Transverse colon (tissue), 4 donors: ENCODE measurements around the gene SYK. TPM values are rescaled to one million over a fixed set of nuclear protein-coding genes. Genes with fewer than 3 reads are reported as not detected.

ENCODE experiments used
- DNase-seq: peaks from one replicate; pipeline ENCODE4 v3.0.0-alpha.2; 2019
- H3K27ac ChIP-seq, 4 donors: fragments of 200-600 bp; sonication (generic); 2 replicates each; pipeline ENCODE4 v1.5.1; 2016 to 2018; ENCODE audit warnings: inconsistent platforms in 4 of 4
- H3K27me3 ChIP-seq: fragments of 200-600 bp; sonication (generic); 2 replicates; pipeline ENCODE4 v1.5.1; 2017; ENCODE audit warnings: inconsistent platforms
- H3K36me3 ChIP-seq, 4 donors: fragments of 200-600 bp; sonication (generic); 2 replicates each; pipeline ENCODE4 v1.5.1; 2017 to 2019; ENCODE audit warnings: inconsistent platforms in 4 of 4
- H3K4me1 ChIP-seq, 4 donors: fragments of 200-600 bp; sonication (generic); 2 replicates each; pipeline ENCODE4 v1.5.1; 2017 to 2020; ENCODE audit warnings: inconsistent platforms in 4 of 4
- H3K4me3 ChIP-seq, 4 donors: fragments of 200-600 bp; sonication (generic); 1 replicate in 1 of 4; 2 replicates in 3 of 4; pipeline versions ENCODE4 v1.5.1 to v1.6.1; 2017 to 2019; ENCODE audit warnings: inconsistent platforms in 4 of 4
- H3K9me3 ChIP-seq, 2 donors: fragments of 200-600 bp; sonication (generic); 2 replicates each; pipeline ENCODE4 v1.5.1; 2017 to 2019; ENCODE audit warnings: inconsistent platforms in 2 of 2
- CTCF ChIP-seq, 5 experiments: fragments of 200-600 bp in 3 of 5; fragments of 450-650 bp in 2 of 5; sonication (generic) in 3 of 5; IDR thresholded peaks; 1 replicate in 2 of 5; 2 replicates in 3 of 5; pipeline ENCODE4 v1.5.1; 2016 to 2017; ENCODE audit warnings: antibody characterized with exemption in 5 of 5, inconsistent platforms in 3 of 5, mild to moderate bottlenecking in 2 of 5, moderate library complexity in 1 of 5
- EP300 ChIP-seq: sonication (generic); formaldehyde crosslinking; IDR thresholded peaks from one replicate; pipeline ENCODE4 v1.6.1; 2017; ENCODE audit warnings: antibody characterized with exemption, low read depth
- POLR2A ChIP-seq: fragments of 450-650 bp; IDR thresholded peaks from one replicate; pipeline ENCODE4 v1.6.1; 2016; ENCODE audit warnings: antibody characterized with exemption, mild to moderate bottlenecking, moderate library complexity
- POLR2AphosphoS5 ChIP-seq, 3 donors: sonication (generic); formaldehyde crosslinking; IDR thresholded peaks; one replicate each; pipeline ENCODE4 v1.6.1; 2016; ENCODE audit warnings: antibody characterized with exemption in 3 of 3
- whole genome bisulfite sequencing, 2 donors: methylation state at CpG; one replicate each; pipeline ENCODE4 v1.1.5; 2018; ENCODE audit warnings: low coverage in 1 of 2; 5-methylcytosine and 5-hydroxymethylcytosine counted together
- in situ Hi-C, 4 donors: fragments of 200-750 bp; cut with MboI; loops; one replicate each; pipeline versions ENCODE4 v1.15.0 to v1.15.1; 2017; ENCODE audit warnings: low sequenced_read_pairs in 3 of 4, low pct_ligation_motif_present in 1 of 4, low pct_unique_long_range_greater_than_20kb in 1 of 4
- intact Hi-C: fragments of 100-400 bp; cut with DNase I; formaldehyde crosslinking; loops from one replicate; pipeline ENCODE4 v1.15.1; 2023; ENCODE audit warnings: low total_unique reads
- total RNA-seq, 4 donors: library from RNA; depleted of rRNA; stranded (reverse); fragments of >200 nt; gene quantifications; one replicate each; pipeline ENCODE4 v1.1.0, GENCODE V29; 2016

SYK gene
- total RNA-seq, 4 donors from 2014 or later = 32.2 to 534 (median 34.3) TPM

- Histone ChIP-seq H3K4me3 (no peak overlapping the region), H3K9me3 (no peaks in the 10 kb centered on the region), H3K27ac (no peak overlapping the region), H3K27me3 (no peaks in the 10 kb centered on the region), H3K4me1 (peaks cover 0 to 3% (median 0%) of the 10 kb centered on the region in 4 donors), H3K36me3 (no peaks in the 10 kb centered on the region)
- intact Hi-C loops (no loop called here), in situ Hi-C loops (no loop called here)
- TF ChIP-seq CTCF (IDR thresholded peaks at IDR 0.05) = no peak
- no peak for TF ChIP-seq EP300
- no peak for TF ChIP-seq POLR2A
- TF ChIP-seq POLR2AphosphoS5 (IDR thresholded peaks at IDR 0.05) = no peak
- WGBS, 2 donors = 79 to 89% methylated on average over 4 to 5 of the region's 5 CpGs
- no peak for DNase-seq
These were observed 39.6 kb downstream of the SYK start for GRCh38 chr9:90841213-90841612.

- H3K27me3 ChIP-seq = no peaks in the 10 kb centered on the region
- H3K4me3 ChIP-seq = no peak overlapping the region
- H3K36me3 ChIP-seq = no peaks in the 10 kb centered on the region
- in situ Hi-C loops (no loop called here), intact Hi-C loops (no loop called here)
- DNase-seq = no peak
- H3K9me3 ChIP-seq = no peaks in the 10 kb centered on the region
- no peak overlapping the region for H3K27ac ChIP-seq
- WGBS, 2 donors = 88 to 100% methylated on average over 1 of the region's 1 CpG
- TF ChIP-seq POLR2AphosphoS5 (IDR thresholded peaks at IDR 0.05) (no peak), EP300 (no peak)
- peaks cover 0 to 2% (median 0%) of the 10 kb centered on the region in 4 donors for H3K4me1 ChIP-seq
These were observed 40.0 kb downstream of the SYK start for GRCh38 chr9:90841615-90842014.

- intact Hi-C loops = no loop called here
- DNase-seq = no peak
- WGBS, 2 donors = 87 to 100% methylated on average over 4 to 7 of the region's 7 CpGs
These were observed 40.7 kb downstream of the SYK start for GRCh38 chr9:90842176-90842777.

GRCh38 chr9:90842996-90843395 lies 41.4 kb downstream of the SYK start:
- intact Hi-C loops = no loop called here
- Histone ChIP-seq H3K27me3 (no peaks in the 10 kb centered on the region), H3K9me3 (no peaks in the 10 kb centered on the region), H3K27ac (no peak overlapping the region), H3K4me3 (no peak overlapping the region), H3K4me1 (no peaks in the 10 kb centered on the region), H3K36me3 (no peaks in the 10 kb centered on the region)
- DNase-seq = no peak
- WGBS, 2 donors = 82% methylated on average over 14 of the region's 14 CpGs; no CpG with 5 or more reads in 1 of the 2 donors
- in situ Hi-C loops = no loop called here
- no peak for TF ChIP-seq POLR2AphosphoS5 (IDR thresholded peaks at IDR 0.05)
- TF ChIP-seq EP300 = no peak
- TF ChIP-seq POLR2A = no peak
- no peak for TF ChIP-seq CTCF (IDR thresholded peaks at IDR 0.05)

More at GRCh38 chr9:90842176-90842777, 40.7 kb downstream of the SYK start:
- Histone ChIP-seq H3K4me3 (no peak overlapping the region), H3K27me3 (no peaks in the 10 kb centered on the region), H3K36me3 (no peaks in the 10 kb centered on the region), H3K9me3 (no peaks in the 10 kb centered on the region), H3K4me1 (no peaks in the 10 kb centered on the region), H3K27ac (no peak overlapping the region)
- in situ Hi-C loops = no loop called here
- no peak for TF ChIP-seq EP300
- TF ChIP-seq POLR2A = no peak
- no peak for TF ChIP-seq CTCF (IDR thresholded peaks at IDR 0.05)
- TF ChIP-seq POLR2AphosphoS5 (IDR thresholded peaks at IDR 0.05) = no peak

- Histone ChIP-seq H3K27me3 (no peaks in the 10 kb centered on the region), H3K9me3 (no peaks in the 10 kb centered on the region), H3K27ac (no peak overlapping the region), H3K36me3 (peaks cover 0 to under 1% (median 0%) of the 10 kb centered on the region in 4 donors), H3K4me3 (no peak overlapping the region), H3K4me1 (no peaks in the 10 kb centered on the region)
- TF ChIP-seq POLR2A = no peak
- intact Hi-C loops (no loop called here), in situ Hi-C loops (no loop called here)
- WGBS, 2 donors = 89 to 100% methylated on average over 1 to 6 of the region's 6 CpGs
- DNase-seq = no peak
These were observed 41.9 kb downstream of the SYK start for GRCh38 chr9:90843525-90843924.
